K562 (cell line): Measurements from ENCODE around the gene GOLGB1. TPM values are rescaled to one million over a fixed set of nuclear protein-coding genes. Genes with fewer than 3 reads are reported as not detected.

Source experiments
- ATAC-seq: fragments of 200-7000 bp; cut with Tn5 transposase; 3 replicates; pipeline ENCODE4 v1.9.1; 2020; ENCODE audit warnings: moderate library complexity
- BruUV-seq: library from RNA; stranded (reverse); fragments of 400-500 nt; replicated peaks from 2 replicates; lab custom pipeline; 2021; lab: Mats Ljungman, UMichigan
- CTCF ChIA-PET: fragments of 300-600 bp; formaldehyde crosslinking; extraction: SDS; loops from one replicate; lab custom pipeline; 2021; ENCODE audit warnings: low intra/inter-chr PET ratio; lab: Yijun Ruan, JAX
- POLR2A ChIA-PET: fragments of 300-600, 350-650 bp; sonication (Branson Sonifier 250); formaldehyde crosslinking; extraction: SDS; loops from one replicate; lab custom pipeline; 2021; ENCODE audit warnings: antibody characterized with exemption, inconsistent platforms; lab: Yijun Ruan, JAX
- DNase-seq, 4 experiments: peaks; one replicate each; pipeline versions ENCODE4 v3.0.0 to v3.0.0-alpha.2; 2011 to 2018; ENCODE audit warnings: low spot score in 3 of 4, mixed read lengths in 3 of 4; ENCODE audit errors: extremely low read depth in 1 of 4
- FAIRE-seq: peaks from 2 replicates; lab custom pipeline; 2011; peaks lifted over from hg19 to GRCh38; lab: Jason Lieb, UNC
- H2AFZ ChIP-seq: 2 replicates; pipeline ENCODE4 v1.6.0; 2011; ENCODE audit warnings: low read depth, low read length, control low read depth, inconsistent platforms
- H3K27ac ChIP-seq: fragments of 200-600 bp; 3 replicates; pipeline ENCODE4 v1.8.0; 2011; ENCODE audit warnings: low read depth, mild to moderate bottlenecking, control low read depth, inconsistent platforms, low read length, moderate library complexity, mixed read lengths; ENCODE audit errors: extremely low read depth
- H3K27me3 ChIP-seq, 2 experiments: fragments of 300-600 bp in 1 of 2; 2 replicates in 1 of 2; 3 replicates in 1 of 2; pipeline versions ENCODE4 v1.6.0 to v1.8.0; 2011; ENCODE audit warnings: inconsistent platforms in 2 of 2, low read length in 2 of 2, mild to moderate bottlenecking in 1 of 2, mixed read lengths in 1 of 2, moderate library complexity in 1 of 2; ENCODE audit not compliant: control insufficient read depth in 2 of 2, insufficient read depth in 2 of 2
- H3K36me3 ChIP-seq: fragments of 300-600 bp; 3 replicates; pipeline ENCODE4 v1.8.0; 2011; ENCODE audit warnings: mild to moderate bottlenecking, low read length, inconsistent platforms; ENCODE audit not compliant: control insufficient read depth, insufficient read depth
- H3K4me1 ChIP-seq, 2 experiments: fragments of 200-600 bp in 1 of 2; replicated peaks in 1 of 2; 2 replicates in 1 of 2; 3 replicates in 1 of 2; pipeline versions ENCODE4 v1.5.1 to v1.8.0; 2011; ENCODE audit warnings: inconsistent platforms in 2 of 2, low read length in 2 of 2, mild to moderate bottlenecking in 1 of 2, mixed read lengths in 1 of 2, moderate library complexity in 1 of 2; ENCODE audit not compliant: control insufficient read depth in 2 of 2, insufficient read depth in 2 of 2
- H3K4me2 ChIP-seq: 2 replicates; pipeline ENCODE4 v1.6.1; 2011; ENCODE audit warnings: low read length, control low read depth, inconsistent platforms, mixed read lengths; ENCODE audit not compliant: insufficient read depth
- H3K4me3 ChIP-seq: fragments of 200-600 bp; sonication (generic), shearing (Covaris generic); 2 replicates; pipeline ENCODE4 v1.5.1; 2016; ENCODE audit warnings: control low read depth, inconsistent platforms
- H3K79me2 ChIP-seq: fragments of 200-600 bp; 3 replicates; pipeline ENCODE4 v1.8.0; 2011; ENCODE audit warnings: low read length, inconsistent platforms; ENCODE audit not compliant: control insufficient read depth, insufficient read depth
- H3K9ac ChIP-seq, 2 experiments: 2 replicates each; pipeline versions ENCODE4 v1.6.0 to v1.6.1; 2011; ENCODE audit warnings: low read depth in 2 of 2, low read length in 2 of 2, control low read depth in 1 of 2, inconsistent platforms in 1 of 2, mild to moderate bottlenecking in 1 of 2, mixed read lengths in 1 of 2; ENCODE audit not compliant: insufficient read depth in 1 of 2
- H3K9me1 ChIP-seq: one replicate; pipeline ENCODE4 v1.6.0; 2011; ENCODE audit warnings: inconsistent platforms, mild to moderate bottlenecking, low read length, moderate library complexity; ENCODE audit not compliant: control insufficient read depth, insufficient read depth
- H3K9me3 ChIP-seq: replicated peaks from 2 replicates; pipeline ENCODE4 v1.5.1; 2011; ENCODE audit warnings: low read depth, low read length, inconsistent platforms; ENCODE audit not compliant: control insufficient read depth, insufficient read depth
- H4K20me1 ChIP-seq: replicated peaks from 2 replicates; pipeline ENCODE4 v1.6.1; 2011; ENCODE audit warnings: low read length, inconsistent platforms, mixed read lengths; ENCODE audit not compliant: control insufficient read depth, insufficient read depth
- GABPA ChIP-seq: fragments of 200-800 bp; sonication (Bioruptor generic); conservative IDR thresholded peaks from 2 replicates; pipeline ENCODE4 v1.6.1; 2016; ENCODE audit warnings: low read depth, missing genetic modification characterization, missing compliant biosample characterization
- JUNB ChIP-seq: fragments of 450-650 bp; formaldehyde crosslinking; conservative IDR thresholded peaks from 2 replicates; pipeline ENCODE4 v1.4.0; 2020; ENCODE audit warnings: mild to moderate bottlenecking
- KDM5B ChIP-seq: fragments of 200-600 bp; sonication (generic); IDR thresholded peaks from 2 replicates; pipeline ENCODE4 v1.6.1; 2012; ENCODE audit warnings: low read depth, mild to moderate bottlenecking, moderate library complexity, low read length, control low read depth, inconsistent platforms; ENCODE audit not compliant: insufficient replicate concordance
- MEF2A ChIP-seq: IDR thresholded peaks from 2 replicates; pipeline ENCODE4 v1.6.1; 2011; ENCODE audit warnings: low read depth, mild to moderate bottlenecking, low read length, moderate library complexity; ENCODE audit not compliant: control insufficient read depth
- NFRKB ChIP-seq: fragments of 450-650 bp; IDR thresholded peaks from 2 replicates; pipeline ENCODE4 v1.6.1; 2016; ENCODE audit warnings: low read depth
- NR2C1 ChIP-seq, 2 experiments: fragments of 450-650 bp; IDR thresholded peaks; 2 replicates each; pipeline ENCODE4 v1.6.1; 2017; ENCODE audit warnings: mild to moderate bottlenecking in 2 of 2, antibody characterized with exemption in 1 of 2, inconsistent platforms in 1 of 2, missing compliant biosample characterization in 1 of 2, missing genetic modification characterization in 1 of 2
- SNRNP70 ChIP-seq: fragments of 200-400 bp; formaldehyde crosslinking; optimal IDR thresholded peaks from 2 replicates; pipeline ENCODE3; 2017; ENCODE audit warnings: low read depth, low read length
- SP2 ChIP-seq: IDR thresholded peaks from 2 replicates; pipeline ENCODE4 v1.6.1; 2011; ENCODE audit warnings: mild to moderate bottlenecking, low read depth, low read length, moderate library complexity; ENCODE audit not compliant: poor library complexity, severe bottlenecking; ENCODE audit errors: extremely low read depth
- SREBF1 ChIP-seq: fragments of 150-350 bp; IDR thresholded peaks from 2 replicates; pipeline ENCODE4 v1.6.1; 2014; ENCODE audit warnings: antibody characterized with exemption, low read depth, low read length, borderline replicate concordance
- ZEB2 ChIP-seq: fragments of 450-650 bp; IDR thresholded peaks from 2 replicates; pipeline ENCODE4 v1.6.1; 2016
- WGBS: fragments of 100-300 bp; shearing (Covaris generic); methylation state at CpG from one replicate; pipeline ENCODE4 v1.1.6; 2016; ENCODE audit warnings: low coverage, mixed read lengths; ENCODE audit not compliant: insufficient coverage; ENCODE audit errors: missing lambda C conversion rate; 5-methylcytosine and 5-hydroxymethylcytosine counted together
- in situ Hi-C: fragments of 300-500 bp; cut with MboI; formaldehyde crosslinking; loops from 4 replicates; pipeline ENCODE4 v1.15.0; 2018; ENCODE audit warnings: inconsistent platforms, mixed read lengths
- intact Hi-C: fragments of 100-400 bp; cut with micrococcal nuclease; formaldehyde crosslinking; loops from 2 replicates; pipeline ENCODE4 v1.14.2; 2022
- polyA plus RNA-seq, 8 experiments: library from polyadenylated mRNA; depleted of rRNA in 4 of 8; stranded (reverse) in 5 of 8; unstranded in 3 of 8; fragments of >200 nt; fragmentation: Nextera tagmentation in 2 of 8; fragmentation: Illumina TruSeq in 1 of 8; extraction: Ambion mirVana in 2 of 8; extraction: Trizol in 1 of 8; gene quantifications; 2 replicates each; pipeline versions ENCODE4 v1.2.1 to v1.2.3, GENCODE V29; 2011 to 2014; ENCODE audit warnings: inconsistent platforms in 1 of 8, missing spikeins in 1 of 8
- total RNA-seq, 7 experiments: library from RNA; depleted of rRNA in 6 of 7; stranded (reverse); fragments of >200 nt in 6 of 7; fragmentation: Illumina TruSeq in 2 of 7; extraction: Trizol in 2 of 7; gene quantifications; 2 replicates each; pipeline versions ENCODE4 v1.2.1 to v1.2.3, GENCODE V29; 2011 to 2021; ENCODE audit warnings: low replicate concordance in 1 of 7
- TF ChIP-seq, protein P1 (sequence below): fragments of 450-650 bp; conservative IDR thresholded peaks from 2 replicates; pipeline ENCODE4 v1.6.1; 2016; ENCODE audit warnings: missing genetic modification characterization, low read depth, mild to moderate bottlenecking, missing compliant biosample characterization, moderate library complexity
- TF ChIP-seq, protein P2 (sequence below), 2 experiments: fragments of 150-350 bp in 1 of 2; IDR thresholded peaks; 2 replicates each; pipeline ENCODE4 v1.6.1; 2012 to 2016; ENCODE audit warnings: low read depth in 2 of 2, low read length in 2 of 2, mild to moderate bottlenecking in 1 of 2, moderate library complexity in 1 of 2
- TF ChIP-seq, protein P3 (sequence below): fragments of 450-650 bp; conservative IDR thresholded peaks from 2 replicates; pipeline ENCODE4 v1.6.1; 2016; ENCODE audit warnings: missing genetic modification characterization, low read depth, mild to moderate bottlenecking, control low read depth, missing compliant biosample characterization

The GOLGB1 gene
- total and polyA plus RNA-seq, 9 of the 15 experiments (the other 6 are each of a cell fraction or from before 2014, with no cell fraction given): 4.0 to 16.3 (median 9.7) TPM

DNA sequence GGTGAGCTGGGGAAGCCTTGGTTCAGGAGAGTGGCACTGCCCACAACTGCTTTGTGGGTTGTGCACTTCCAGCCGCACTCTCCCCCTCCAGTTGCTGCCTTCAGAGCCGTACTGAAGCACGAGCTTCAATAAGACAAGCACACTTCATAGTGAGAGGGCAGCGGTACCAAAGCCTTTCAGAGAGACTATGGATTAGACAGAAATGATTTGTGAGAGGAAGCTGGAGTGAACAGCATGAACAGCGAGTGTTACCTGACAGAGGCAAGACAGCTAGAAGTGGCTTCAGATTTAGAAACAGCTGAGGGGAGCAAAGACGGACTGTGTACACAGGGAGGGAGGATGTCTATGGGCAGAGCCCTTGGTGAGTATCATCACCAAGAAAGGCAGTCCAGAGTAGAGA is 119.9 kb downstream of the GOLGB1 start (continued):
- TF ChIP-seq, protein P1, sequence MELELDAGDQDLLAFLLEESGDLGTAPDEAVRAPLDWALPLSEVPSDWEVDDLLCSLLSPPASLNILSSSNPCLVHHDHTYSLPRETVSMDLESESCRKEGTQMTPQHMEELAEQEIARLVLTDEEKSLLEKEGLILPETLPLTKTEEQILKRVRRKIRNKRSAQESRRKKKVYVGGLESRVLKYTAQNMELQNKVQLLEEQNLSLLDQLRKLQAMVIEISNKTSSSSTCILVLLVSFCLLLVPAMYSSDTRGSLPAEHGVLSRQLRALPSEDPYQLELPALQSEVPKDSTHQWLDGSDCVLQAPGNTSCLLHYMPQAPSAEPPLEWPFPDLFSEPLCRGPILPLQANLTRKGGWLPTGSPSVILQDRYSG (tag): no peak
- no peak for TF ChIP-seq NR2C1 (IDR thresholded peaks at IDR 0.05)
- no peak for TF ChIP-seq NR2C1 (tag; IDR thresholded peaks at IDR 0.05)

DNA sequence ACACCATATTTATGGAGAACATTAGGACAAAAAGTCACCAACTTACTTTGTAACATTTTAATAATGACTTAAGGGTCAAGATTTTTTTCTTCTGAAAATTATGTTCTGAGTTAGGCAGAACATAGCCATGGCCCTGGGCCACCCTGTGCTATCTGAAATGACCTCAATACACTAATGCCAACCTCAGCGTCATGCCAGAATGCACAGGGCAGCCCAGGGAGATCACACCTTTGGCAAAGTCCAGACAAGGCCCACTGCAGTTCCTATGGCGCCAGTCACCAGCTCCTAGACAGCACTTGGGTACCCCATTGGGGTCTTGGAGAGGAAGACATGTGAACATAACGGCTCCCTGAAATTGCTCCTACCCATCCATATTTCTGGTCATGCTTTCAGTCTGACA is 121.9 kb downstream of the GOLGB1 start:
- Histone ChIP-seq H4K20me1 (no peaks in the 10 kb centered on the region), H3K79me2 (no peaks in the 10 kb centered on the region), H3K27ac (no peak overlapping the region), H2AFZ (no peak overlapping the region), H3K27me3 (peaks cover 4 to 23% of the 10 kb centered on the region in 2 experiments; a peak in 4 of 5 replicates), H3K9ac (no peak overlapping the region), H3K9me1 (no peaks in the 10 kb centered on the region), H3K4me2 (no peak overlapping the region), H3K36me3 (no peaks in the 10 kb centered on the region), H3K4me3 (no peak overlapping the region), H3K9me3 (no peaks in the 10 kb centered on the region), H3K4me1 (no peaks in the 10 kb centered on the region)
- FAIRE-seq (no peak), ATAC-seq (no peak), DNase-seq (no peak)
- intact Hi-C loops: no loop called here
- in situ Hi-C loops: no loop called here
- CTCF ChIA-PET: no interaction called here
- POLR2A ChIA-PET: no interaction called here
- BruUV-seq: no TSS peak
- 6% methylated on average over 3 of the region's 3 CpGs for WGBS
- TF ChIP-seq MEF2A (no peak), SNRNP70 (no peak), SREBF1 (no peak), SP2 (no peak), JUNB (CRISPR knock-in tag) (no peak), GABPA (tag) (no peak), KDM5B (no peak), ZEB2 (no peak), NFRKB (no peak)
- TF ChIP-seq, protein P2, sequence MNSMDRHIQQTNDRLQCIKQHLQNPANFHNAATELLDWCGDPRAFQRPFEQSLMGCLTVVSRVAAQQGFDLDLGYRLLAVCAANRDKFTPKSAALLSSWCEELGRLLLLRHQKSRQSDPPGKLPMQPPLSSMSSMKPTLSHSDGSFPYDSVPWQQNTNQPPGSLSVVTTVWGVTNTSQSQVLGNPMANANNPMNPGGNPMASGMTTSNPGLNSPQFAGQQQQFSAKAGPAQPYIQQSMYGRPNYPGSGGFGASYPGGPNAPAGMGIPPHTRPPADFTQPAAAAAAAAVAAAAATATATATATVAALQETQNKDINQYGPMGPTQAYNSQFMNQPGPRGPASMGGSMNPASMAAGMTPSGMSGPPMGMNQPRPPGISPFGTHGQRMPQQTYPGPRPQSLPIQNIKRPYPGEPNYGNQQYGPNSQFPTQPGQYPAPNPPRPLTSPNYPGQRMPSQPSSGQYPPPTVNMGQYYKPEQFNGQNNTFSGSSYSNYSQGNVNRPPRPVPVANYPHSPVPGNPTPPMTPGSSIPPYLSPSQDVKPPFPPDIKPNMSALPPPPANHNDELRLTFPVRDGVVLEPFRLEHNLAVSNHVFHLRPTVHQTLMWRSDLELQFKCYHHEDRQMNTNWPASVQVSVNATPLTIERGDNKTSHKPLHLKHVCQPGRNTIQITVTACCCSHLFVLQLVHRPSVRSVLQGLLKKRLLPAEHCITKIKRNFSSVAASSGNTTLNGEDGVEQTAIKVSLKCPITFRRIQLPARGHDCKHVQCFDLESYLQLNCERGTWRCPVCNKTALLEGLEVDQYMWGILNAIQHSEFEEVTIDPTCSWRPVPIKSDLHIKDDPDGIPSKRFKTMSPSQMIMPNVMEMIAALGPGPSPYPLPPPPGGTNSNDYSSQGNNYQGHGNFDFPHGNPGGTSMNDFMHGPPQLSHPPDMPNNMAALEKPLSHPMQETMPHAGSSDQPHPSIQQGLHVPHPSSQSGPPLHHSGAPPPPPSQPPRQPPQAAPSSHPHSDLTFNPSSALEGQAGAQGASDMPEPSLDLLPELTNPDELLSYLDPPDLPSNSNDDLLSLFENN (IDR thresholded peaks at IDR 0.05; ENCODE audit: low read depth in 2 of 2, low read length in 2 of 2): no peak
- TF ChIP-seq, protein P3, sequence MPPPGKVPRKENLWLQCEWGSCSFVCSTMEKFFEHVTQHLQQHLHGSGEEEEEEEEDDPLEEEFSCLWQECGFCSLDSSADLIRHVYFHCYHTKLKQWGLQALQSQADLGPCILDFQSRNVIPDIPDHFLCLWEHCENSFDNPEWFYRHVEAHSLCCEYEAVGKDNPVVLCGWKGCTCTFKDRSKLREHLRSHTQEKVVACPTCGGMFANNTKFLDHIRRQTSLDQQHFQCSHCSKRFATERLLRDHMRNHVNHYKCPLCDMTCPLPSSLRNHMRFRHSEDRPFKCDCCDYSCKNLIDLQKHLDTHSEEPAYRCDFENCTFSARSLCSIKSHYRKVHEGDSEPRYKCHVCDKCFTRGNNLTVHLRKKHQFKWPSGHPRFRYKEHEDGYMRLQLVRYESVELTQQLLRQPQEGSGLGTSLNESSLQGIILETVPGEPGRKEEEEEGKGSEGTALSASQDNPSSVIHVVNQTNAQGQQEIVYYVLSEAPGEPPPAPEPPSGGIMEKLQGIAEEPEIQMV (tag): no peak
